NK-92 (cell line): ENCODE measurements around the gene FYN.

Experiments used
- DNase-seq: peaks from one replicate; lab custom pipeline; 2025; ENCODE audit not compliant: unreplicated experiment; lab: John Stamatoyannopoulos, UW

FYN gene

GRCh38 chr6:111753573-111753972 lies 119.7 kb downstream of the FYN start:
- no peak for DNase-seq

- DNase-seq, result no peak
Observed at GRCh38 chr6:111752476-111752875, 120.8 kb downstream of the FYN start.

- peak; percentile 22 for DNase-seq
Observed at GRCh38 chr6:111750753-111751673, 122.2 kb downstream of the FYN start.

- DNase-seq, result no peak
Observed at GRCh38 chr6:111750153-111750552, 123.1 kb downstream of the FYN start.

- DNase-seq, result no peak
Observed at GRCh38 chr6:111748231-111748647, 125.0 kb downstream of the FYN start.

GRCh38 chr6:111747829-111748228 lies 125.4 kb downstream of the FYN start:
- no peak for DNase-seq

GRCh38 chr6:111747396-111747795 lies 125.9 kb downstream of the FYN start:
- DNase-seq, result no peak

GRCh38 chr6:111746983-111747382 lies 126.3 kb downstream of the FYN start:
- no peak for DNase-seq

GRCh38 chr6:111745636-111746035 lies 127.6 kb downstream of the FYN start:
- DNase-seq, result no peak

GRCh38 chr6:111745186-111745585 lies 128.1 kb downstream of the FYN start:
- no peak for DNase-seq

- DNase-seq, result no peak
Observed at GRCh38 chr6:111743862-111744692, 129.2 kb downstream of the FYN start.

GRCh38 chr6:111743360-111743759 lies 129.9 kb downstream of the FYN start:
- DNase-seq, result no peak

- no peak for DNase-seq
Observed at GRCh38 chr6:111741177-111741952, 131.9 kb downstream of the FYN start.

- no peak for DNase-seq
Observed at GRCh38 chr6:111740506-111740905, 132.7 kb downstream of the FYN start.

GRCh38 chr6:111739257-111739696 lies 134.0 kb downstream of the FYN start:
- no peak for DNase-seq

- no peak for DNase-seq
Observed at GRCh38 chr6:111738631-111739030, 134.6 kb downstream of the FYN start.

- DNase-seq, result no peak
Observed at GRCh38 chr6:111738156-111738555, 135.1 kb downstream of the FYN start.

GRCh38 chr6:111737065-111737521 lies 136.2 kb downstream of the FYN start:
- DNase-seq, result no peak

- DNase-seq, result no peak
Observed at GRCh38 chr6:111736005-111736608, 137.1 kb downstream of the FYN start.
